Measurements from ENCODE around the gene MTERF2. TPM values are rescaled to one million over a fixed set of nuclear protein-coding genes. Genes with fewer than 3 reads are reported as not detected.
A peak's percentile ranks its signal among the peaks of the same experiment; 100 is the strongest.
"Not testable (repeated sequence)": the region's sequence is repeated elsewhere in the genome, so short reads cannot be mapped to it uniquely, and the experiment has no call there.

MTERF2 gene, protein sequence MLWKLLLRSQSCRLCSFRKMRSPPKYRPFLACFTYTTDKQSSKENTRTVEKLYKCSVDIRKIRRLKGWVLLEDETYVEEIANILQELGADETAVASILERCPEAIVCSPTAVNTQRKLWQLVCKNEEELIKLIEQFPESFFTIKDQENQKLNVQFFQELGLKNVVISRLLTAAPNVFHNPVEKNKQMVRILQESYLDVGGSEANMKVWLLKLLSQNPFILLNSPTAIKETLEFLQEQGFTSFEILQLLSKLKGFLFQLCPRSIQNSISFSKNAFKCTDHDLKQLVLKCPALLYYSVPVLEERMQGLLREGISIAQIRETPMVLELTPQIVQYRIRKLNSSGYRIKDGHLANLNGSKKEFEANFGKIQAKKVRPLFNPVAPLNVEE
- 33.1 TPM for total RNA-seq
- long read RNA-seq, transcript MTERF2-201 (3 exons, 1,790 nt), result major isoform, 9 of 15 reads
- long read RNA-seq, partial matches to known transcripts, result 0 of 15 reads
- long read RNA-seq, other reads (novel, unspliced or antisense), result 0 of 15 reads

DNA sequence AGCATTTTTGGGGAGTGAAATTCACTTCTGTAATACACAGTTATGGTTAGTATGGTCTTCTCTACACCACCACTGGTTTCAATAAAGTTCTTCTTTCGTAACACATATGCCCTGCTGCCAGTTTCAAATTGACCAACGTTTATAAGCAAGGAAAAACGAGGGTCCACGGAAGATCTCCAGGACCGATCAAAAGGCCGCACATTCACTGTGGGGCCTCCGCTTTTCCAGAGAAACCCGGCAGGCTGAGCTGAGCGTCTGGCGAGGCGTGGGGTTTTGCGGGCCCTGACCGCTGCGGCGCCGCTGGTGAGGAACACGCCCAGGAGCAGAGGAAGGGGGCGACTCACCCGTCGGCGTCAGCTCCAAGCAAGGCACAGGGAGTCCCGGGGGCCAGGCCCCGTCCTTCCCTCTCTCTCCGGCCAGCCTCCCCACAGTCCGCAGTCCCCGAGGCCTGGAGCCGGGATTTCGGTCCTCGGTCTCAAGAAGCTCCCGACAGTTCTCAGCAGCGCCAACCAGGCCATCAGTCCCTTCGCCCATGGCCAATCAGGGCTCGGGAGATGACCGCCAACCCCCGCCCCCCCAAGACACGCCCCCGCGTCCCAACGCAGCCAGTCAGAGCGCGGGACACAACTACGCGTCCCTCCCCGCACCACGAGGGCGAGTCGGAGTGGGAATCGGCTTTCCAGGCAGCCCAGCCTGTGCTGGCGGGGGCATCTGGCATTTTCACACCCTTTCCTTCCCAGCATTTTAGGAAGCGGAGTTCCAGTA lies at the start of gene MTERF2:
Gene MTERF2 (minus strand): TSS at position 522 of the 765 bp plus-strand sequence. CDS start 8,432 bp downstream, outside the sequence.
- DNase-seq (ENCODE audit: missing footprints), result peak; percentile 95
- intact Hi-C loops (cut with DNase I), result loop anchor here (1.0 kb wide), 2 partner anchors 31 to 106 kb away; partner anchors contain the start of gene CRY1
- ATAC-seq, result peak; percentile 99

DNA sequence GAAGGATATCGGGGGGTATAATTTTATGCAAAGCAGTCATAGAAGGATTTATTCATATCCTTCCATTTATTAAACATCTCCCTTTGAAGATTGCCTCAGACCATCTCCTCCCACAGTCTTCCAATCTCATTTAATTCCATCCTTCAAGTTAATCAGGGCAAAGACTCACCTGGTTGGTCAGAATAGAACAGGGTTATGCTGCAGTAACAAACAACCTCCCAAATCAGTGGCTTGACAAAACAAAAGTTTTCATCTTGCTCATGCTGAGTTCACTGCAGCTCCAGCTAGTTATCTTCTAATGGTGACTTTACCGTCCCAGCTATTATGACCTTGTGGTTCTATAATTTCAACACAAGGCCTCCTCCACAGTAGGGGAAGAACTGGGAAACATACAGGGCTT lies 48.8 kb upstream of the MTERF2 start:
- intact Hi-C loops (cut with DNase I), result no loop called here
- DNase-seq (ENCODE audit: missing footprints) (no peak), ATAC-seq (no peak)

DNA sequence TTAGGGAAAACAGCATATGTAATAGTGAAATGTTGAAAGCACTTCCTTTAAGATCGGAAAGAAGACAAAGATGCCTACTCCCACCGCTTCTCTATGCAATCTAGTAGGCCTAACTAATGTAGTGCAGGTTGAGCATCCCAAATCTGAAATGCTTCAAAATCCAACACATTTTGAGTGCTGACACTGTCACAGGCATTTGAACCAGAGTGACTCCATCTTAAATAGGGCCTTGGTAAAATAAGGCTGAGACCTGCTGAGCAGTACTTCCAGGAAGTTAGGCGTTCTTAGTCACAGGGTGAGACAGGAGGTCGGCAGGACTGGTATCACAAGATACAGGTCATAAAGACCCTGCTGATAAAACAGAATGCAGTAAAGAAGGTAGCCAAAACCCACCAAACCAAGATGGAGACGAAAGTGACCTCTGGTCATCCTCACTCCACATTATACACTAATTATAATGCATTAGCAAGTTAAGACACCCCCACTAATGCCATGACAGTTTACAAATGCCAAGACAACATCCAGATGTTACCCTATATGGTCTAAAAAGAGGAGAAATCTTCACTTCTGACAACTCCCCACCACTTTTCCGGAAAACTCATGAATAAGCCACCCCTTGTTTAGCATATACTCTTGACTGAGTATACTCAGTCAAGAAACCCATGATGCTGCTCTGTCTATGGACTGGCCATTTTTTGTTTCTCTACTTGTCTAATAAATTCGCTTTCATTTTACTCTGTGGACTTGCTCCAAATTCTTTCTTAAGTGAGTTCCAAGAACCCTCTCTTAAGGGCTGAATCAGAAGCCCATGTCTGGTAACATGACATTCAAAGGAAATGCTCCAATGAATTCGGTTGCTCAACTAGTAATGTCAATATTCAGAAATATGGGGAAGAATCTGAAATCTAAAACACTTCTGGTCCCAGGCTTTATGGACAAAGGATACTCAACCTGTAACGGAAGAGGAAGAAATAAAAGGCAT lies 47.1 kb upstream of the MTERF2 start:
- intact Hi-C loops (cut with DNase I), result no loop called here
- DNase-seq (ENCODE audit: missing footprints) (no peak), ATAC-seq (no peak)

DNA sequence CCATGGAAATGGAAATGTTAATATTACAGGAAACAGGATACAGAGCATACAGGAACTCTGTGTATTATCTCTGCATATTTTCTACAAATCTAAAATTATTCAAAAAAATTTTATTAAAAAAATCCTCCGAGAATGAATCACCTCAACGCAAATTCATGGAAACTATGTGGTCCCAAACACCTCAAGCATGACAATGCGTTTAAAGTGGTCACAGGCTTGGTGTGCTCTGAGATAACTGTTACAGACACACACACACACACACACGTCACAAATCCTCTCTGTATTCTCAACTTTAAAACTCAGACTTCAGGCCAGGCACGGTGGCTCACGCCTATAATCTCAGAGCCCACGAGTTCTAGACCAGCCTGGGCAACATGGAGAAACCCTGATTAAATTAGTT lies 45.3 kb upstream of the MTERF2 start:
- ATAC-seq, result no peak
- DNase-seq (ENCODE audit: missing footprints), result no peak
- intact Hi-C loops (cut with DNase I), result no loop called here

DNA sequence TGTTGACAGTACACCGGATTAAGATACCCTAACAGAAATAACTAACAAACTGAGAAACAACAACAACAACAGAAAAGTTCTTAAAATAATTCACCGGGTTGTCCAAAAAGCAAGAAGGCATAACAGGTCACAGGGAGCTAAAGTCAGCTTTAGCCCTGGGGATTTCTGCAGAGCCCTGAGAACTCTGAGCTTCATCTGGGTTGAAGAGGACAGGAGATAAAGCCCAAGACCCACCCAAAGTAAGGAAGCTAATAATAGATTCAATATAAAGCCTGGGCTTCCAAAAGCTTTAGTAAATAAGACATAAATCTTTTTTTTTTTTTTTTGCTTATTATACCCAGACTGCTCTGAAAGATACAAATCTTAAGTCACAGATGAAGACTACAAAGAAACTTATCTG lies 44.1 kb upstream of the MTERF2 start:
- intact Hi-C loops (cut with DNase I), result loop anchor here (2.0 kb wide), 1 partner anchor 74 kb away; no protein-coding TSS in a partner anchor
- no peak for ATAC-seq
- DNase-seq (ENCODE audit: missing footprints), result no peak

DNA sequence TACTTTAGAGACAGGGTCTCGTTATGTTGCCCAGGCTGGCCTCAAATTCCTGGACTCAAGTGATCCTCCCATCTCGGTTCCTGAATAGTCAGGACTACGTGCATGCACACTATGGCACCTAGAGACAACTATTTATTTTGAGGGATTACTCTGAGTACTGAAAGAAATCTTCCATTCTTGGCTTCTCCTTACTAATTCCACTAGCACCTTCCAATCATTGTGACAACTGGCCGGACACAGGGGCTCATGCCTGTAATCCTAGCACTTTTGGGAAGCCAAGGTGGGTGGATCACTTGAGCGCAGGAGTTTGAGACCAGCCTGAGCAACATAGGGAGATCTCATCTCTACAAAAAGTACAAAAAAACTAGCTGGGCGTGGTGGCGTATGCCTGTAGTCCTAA lies 42.1 kb upstream of the MTERF2 start:
- no peak for DNase-seq (ENCODE audit: missing footprints)
- ATAC-seq, result no peak
- intact Hi-C loops (cut with DNase I), result loop anchor here (5.0 kb wide), 1 partner anchor 63 kb away; the partner anchor contains the start of gene CRY1

DNA sequence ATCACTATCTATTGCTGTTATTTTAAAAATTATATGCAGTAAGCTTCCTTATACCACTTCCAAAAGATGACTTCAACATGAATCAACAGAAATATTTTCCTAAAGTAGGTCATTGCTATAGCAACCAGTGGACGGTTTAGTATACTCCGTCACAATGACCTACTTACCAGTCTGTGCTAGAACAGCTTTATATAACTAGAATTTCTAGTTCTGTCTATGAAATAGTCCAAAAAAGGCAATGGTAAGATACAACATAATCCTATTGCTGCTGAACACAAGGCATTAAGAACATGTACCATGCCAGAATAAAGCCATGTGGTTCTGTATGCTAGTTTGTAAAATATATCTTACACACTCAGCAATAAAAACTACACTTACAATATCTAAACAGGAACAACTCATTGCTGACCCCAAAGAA lies 40.7 kb upstream of the MTERF2 start:
- DNase-seq (ENCODE audit: missing footprints) (no peak), ATAC-seq (peak; percentile 95)
- intact Hi-C loops (cut with DNase I), result loop anchor here (5.0 kb wide), 1 partner anchor 65 kb away; the partner anchor contains the start of gene CRY1

DNA sequence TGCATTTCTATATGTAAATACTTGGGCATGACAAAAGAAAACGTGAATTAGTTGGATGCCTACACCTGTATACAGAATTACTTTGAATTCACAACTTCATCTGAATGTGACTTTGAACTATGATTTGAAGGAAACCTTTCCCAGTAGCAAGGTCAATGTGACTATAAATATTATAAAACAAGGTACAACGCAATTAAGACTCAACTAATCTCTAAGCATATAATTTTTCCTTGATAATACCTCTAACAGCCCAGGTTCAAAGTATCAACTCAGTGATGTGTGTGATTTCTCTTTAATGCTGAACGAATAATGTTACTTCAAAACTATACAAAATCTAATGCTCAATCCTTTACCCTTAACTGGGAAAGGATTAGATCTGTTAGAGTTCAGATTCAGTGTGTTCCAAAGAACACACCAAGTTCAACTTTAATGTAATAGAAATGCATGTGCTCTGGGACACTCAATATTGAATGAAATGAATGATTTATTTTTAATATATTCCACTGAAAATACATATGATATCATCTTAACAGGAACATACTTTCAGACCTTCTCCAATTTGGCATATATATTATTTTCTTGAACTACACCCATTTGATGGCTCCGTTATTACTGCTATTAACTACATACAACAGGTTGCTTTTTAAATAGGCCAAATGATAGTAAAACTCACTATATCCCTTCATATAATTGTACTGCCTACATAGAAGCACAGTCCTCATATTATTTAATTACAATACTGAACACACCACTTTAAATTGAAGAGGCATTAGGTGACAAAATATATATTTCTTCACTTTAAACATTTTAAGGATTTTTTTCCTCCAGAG lies 40.1 kb upstream of the MTERF2 start:
- intact Hi-C loops (cut with DNase I), result loop anchor here (5.0 kb wide), 1 partner anchor 65 kb away; the partner anchor contains the start of gene CRY1
- ATAC-seq (peak; percentile 32), DNase-seq (ENCODE audit: missing footprints) (no peak)

DNA sequence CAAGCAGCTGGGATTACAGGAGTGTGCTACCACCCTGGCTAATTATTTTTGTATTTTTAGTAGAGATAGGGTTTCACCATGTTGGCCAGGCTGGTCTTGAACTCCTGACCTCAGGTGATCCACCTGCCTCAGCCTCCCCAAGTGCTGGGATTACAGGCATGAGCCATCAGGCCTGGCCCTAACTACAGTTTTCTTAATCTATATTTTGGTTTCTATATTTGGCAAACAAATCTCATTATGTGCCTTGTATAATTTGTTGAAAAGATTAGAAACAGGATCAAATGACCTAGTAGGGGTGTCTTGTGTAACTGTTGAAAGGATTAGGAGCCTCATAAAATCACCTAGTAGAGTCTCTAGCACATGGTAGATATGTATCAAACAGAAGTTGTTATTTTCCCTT lies 39.4 kb upstream of the MTERF2 start:
- intact Hi-C loops (cut with DNase I), result loop anchor here (5.0 kb wide), 1 partner anchor 66 kb away; the partner anchor contains the start of gene CRY1
- DNase-seq (ENCODE audit: missing footprints); ATAC-seq: not testable (repeated sequence)

DNA sequence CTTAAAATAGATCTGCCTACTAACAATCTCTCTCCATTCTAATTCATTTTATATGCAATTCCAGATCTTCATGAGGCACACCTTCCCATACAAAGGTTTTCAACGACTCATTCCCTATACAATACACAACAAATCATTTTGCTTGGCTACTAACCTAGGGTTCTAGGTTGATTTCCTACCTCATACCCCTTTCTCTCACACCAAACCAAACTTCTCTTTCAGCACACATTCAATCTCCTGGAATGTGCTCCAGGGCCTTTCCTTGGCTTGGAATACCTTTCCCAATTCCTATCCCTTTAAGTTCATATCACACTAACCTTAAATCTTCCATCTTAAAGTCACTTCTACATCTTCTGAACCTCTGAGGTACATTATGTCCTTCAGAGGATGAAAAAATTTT lies 38.7 kb upstream of the MTERF2 start:
- no peak for ATAC-seq
- intact Hi-C loops (cut with DNase I), result loop anchor here (5.0 kb wide), 1 partner anchor 67 kb away; the partner anchor contains the start of gene CRY1
- no peak for DNase-seq (ENCODE audit: missing footprints)

DNA sequence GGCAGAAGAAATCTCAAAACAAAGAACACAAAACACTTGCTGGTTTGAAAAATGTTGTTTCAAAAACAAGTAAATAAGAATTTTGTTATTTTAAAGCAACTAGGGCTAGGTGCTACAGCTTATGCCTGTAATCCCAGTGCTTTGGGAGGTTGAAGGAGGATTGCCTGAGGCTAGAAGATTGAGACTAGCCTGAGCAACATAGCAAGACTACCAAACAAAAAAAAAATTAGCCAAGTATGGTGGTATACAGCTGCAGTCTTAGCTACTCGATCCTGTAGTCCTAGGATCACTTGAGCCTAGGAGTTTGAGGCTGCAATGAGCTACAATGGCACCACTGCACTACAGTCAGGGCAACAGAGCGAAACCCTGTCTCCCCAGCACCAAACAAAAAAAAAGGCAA lies 32.6 kb upstream of the MTERF2 start:
- intact Hi-C loops (cut with DNase I), result no loop called here
- DNase-seq (ENCODE audit: missing footprints) (no peak), ATAC-seq (no peak)

DNA sequence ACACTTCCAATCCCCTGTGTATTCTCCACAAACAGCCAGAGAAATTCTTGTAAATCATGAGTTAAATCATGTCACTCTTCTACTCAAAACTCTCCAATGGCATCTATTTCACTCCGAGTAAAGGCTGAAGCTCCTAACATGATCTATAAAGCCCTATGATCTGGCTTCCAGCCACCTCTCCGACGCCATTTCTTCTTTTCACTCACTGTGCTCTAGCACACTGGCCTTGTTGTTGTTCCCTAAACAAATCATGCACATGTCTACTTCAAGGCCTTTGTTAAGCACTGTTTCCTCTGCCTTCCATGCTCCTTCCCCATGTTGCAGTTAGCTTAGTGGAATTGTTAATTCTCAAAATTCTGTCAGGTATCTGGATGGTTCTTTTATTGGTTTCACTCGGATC lies 30.1 kb upstream of the MTERF2 start:
- no peak for DNase-seq (ENCODE audit: missing footprints)
- intact Hi-C loops (cut with DNase I), result no loop called here
- no peak for ATAC-seq

DNA sequence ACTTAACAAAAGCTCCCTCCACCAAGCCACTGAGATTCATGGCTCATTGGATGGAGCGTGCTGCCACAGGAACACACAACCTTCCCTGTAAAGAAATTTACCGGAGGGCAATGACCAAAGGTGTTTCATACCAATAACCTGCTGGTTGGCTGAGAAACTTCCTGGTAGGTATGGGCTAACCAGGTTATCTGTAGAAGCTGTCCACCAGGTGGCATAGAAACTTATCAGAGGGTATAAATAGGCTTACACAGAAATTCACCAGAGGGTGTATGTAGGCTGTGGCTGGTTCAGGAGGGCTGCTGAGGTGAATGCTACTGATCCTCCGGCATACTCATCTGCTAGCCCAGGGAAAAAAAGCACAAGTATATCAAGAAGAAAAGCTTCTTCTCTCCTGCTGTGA lies 27.1 kb upstream of the MTERF2 start:
- no peak for DNase-seq (ENCODE audit: missing footprints)
- intact Hi-C loops (cut with DNase I), result no loop called here
- ATAC-seq, result no peak

DNA sequence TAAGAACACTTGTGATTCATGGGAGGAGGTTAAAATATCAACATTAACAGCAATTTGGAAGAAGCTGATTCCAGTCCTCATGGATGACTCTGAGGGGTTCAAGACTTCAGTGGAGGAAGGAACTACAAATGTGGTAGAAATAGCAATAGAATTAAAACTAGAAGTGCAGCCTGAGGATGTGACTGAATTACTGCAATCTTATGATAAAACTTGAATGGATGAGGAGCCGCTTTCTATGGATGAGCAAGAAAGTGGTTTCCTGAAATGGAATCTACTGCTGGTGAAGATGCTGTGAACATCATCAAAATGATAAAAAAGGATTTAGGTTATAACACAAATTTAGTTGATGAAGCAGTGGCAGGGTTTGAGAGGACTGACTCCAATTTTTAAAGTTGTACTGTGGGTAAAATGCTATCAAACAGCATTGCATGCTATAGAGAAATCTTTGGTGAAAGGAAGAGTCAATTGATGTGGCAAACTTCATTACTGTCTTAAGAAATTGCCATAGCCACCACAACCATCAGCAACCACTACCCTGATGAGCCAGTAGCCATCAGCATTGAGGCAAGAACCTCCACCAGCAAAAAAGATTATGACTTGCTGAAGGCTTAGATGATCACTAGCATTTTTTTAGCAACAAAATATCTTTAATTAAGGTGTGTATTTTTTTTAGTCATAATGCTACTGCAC lies 25.9 kb upstream of the MTERF2 start:
- DNase-seq (ENCODE audit: missing footprints) (no peak), ATAC-seq (no peak)
- intact Hi-C loops (cut with DNase I), result no loop called here

DNA sequence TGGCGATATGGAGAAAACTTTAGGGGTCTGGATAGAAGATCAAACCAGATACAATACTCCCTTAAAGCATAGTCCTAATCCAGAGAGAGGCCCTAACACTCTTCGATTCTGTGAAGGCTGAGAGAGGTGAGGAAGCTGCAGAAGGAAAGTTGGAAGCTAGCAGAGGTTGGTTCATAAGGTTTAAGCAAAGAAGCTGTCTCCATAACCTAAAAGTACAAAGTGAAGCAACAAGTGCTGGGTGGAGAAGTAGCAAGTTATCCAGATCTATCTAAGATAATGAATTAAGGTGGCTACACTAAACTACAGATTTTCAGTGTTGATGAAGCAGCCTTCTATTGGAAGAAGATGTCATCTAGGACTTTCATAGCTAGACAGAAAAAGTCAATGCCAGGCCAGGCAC lies 24.6 kb upstream of the MTERF2 start:
- DNase-seq (ENCODE audit: missing footprints) (no peak), ATAC-seq (no peak)
- intact Hi-C loops (cut with DNase I), result no loop called here

DNA sequence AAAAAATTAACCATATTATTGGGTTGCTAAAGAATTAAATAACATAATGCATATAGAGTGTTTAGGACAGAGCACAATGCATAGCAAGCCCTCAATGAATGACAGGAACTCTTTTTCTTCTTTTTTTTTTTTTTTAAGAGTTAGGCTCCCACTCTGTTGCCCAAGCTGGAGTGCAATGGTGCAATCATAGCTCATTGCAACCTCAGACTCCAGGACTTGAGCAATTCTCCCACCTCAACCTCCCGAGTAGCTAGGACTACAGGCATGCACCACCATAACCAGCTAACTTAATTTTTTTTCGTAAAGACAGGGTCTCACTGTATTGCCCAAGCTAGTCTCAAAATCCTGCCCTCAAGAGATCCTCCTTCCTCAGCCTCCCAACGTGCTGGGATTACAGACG lies 20.5 kb upstream of the MTERF2 start:
- no peak for ATAC-seq
- no peak for DNase-seq (ENCODE audit: missing footprints)
- intact Hi-C loops (cut with DNase I), result no loop called here

DNA sequence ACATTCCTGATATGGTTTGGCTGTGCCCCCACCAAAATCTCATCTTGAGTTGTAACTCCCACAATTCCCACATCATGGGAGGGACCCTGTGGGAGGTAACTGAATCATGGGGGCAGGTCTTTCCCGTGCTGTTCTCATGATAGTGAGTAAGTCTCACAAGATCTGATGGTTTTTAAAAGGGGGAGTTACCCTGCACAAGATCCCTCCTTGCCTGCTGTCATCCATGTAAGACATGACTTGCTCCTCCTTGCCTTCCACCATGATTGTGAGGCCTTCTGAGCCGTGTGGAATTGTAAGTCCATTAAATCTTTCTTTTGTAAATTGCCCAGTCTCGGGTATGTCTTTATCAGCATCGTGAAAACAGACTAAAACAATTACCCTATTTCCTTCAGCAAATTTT lies 15.7 kb upstream of the MTERF2 start:
- ATAC-seq; DNase-seq (ENCODE audit: missing footprints); intact Hi-C loops (cut with DNase I): not testable (repeated sequence)

Data from Right ventricle myocardium inferior (tissue), 1 donor.